ENCODE results near the gene IL11RA. TPM values are rescaled to one million over a fixed set of nuclear protein-coding genes. Genes with fewer than 3 reads are reported as not detected.

The IL11RA gene
- total and polyA plus RNA-seq, 2 of the 8 experiments (the other 6 are each of a cell fraction or from before 2014, with no cell fraction given), result 5.5 to 9.1 TPM

DNA sequence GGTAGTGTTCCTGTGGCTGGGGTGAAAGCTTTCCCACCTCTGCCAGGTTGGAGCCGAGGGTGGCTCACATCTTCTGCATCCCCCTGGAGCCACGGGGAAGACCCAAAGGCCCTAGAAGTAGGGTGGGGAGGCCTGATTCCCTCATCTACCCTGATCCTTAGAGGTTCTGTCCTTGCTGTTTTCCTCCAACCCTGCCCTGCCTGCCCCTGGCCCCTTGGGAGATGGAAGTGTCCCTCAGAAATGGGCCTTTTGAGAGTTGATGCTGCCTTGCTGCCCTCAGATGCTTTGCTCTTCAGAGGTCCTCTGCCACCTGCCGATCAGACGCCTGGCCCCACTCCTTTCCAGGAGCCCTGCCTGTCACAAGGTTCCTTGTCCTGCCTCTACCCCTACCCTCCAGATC is 32.8 kb downstream of the IL11RA start:
- Histone ChIP-seq H4K8ac (ENCODE audit: extremely low read depth, insufficient read depth, low read length) (no peak overlapping the region), H2BK12ac (ENCODE audit: low read depth, low read length) (no peak overlapping the region), H2BK20ac (ENCODE audit: low read length) (no peak overlapping the region), H4K91ac (replicated peaks; ENCODE audit: insufficient read length, low read length) (no peak overlapping the region), H3K9me3 (ENCODE audit: insufficient read depth in 2 of 2, low read depth in 1 of 2, low read length in 1 of 2) (no peaks in the 10 kb centered on the region), H2BK15ac (ENCODE audit: low read length) (no peak overlapping the region), H3K23ac (ENCODE audit: insufficient read length) (no peak overlapping the region), H3K79me2 (ENCODE audit: control insufficient read depth in 1 of 2, insufficient read depth in 2 of 2, low read length in 2 of 2) (no peaks in the 10 kb centered on the region), H3K27ac (ENCODE audit: low read depth, low read length) (no peak overlapping the region), H2AFZ (ENCODE audit: low read length) (no peak overlapping the region), H3K4me3 (ENCODE audit: extremely low read depth in 1 of 4, insufficient read depth in 2 of 4, low read depth in 3 of 4, low read length in 4 of 4) (no peak overlapping the region), H3K18ac (ENCODE audit: extremely low read depth, low read length) (no peak overlapping the region), H3K4ac (replicated peaks; ENCODE audit: insufficient read length, low read depth, low read length) (no peak overlapping the region), H3K23me2 (ENCODE audit: low read depth, low read length) (no peaks in the 10 kb centered on the region; the same call in 1 of the 2 replicates), H2BK5ac (ENCODE audit: low read depth, low read length) (no peak overlapping the region), H2BK120ac (replicated peaks; ENCODE audit: low read depth, low read length) (no peak overlapping the region), H3K27me3 (replicated peaks in 1 of 4; ENCODE audit: control insufficient read depth in 3 of 4, extremely low read depth in 1 of 4, insufficient read depth in 3 of 4, low read length in 3 of 4) (no peaks in the 10 kb centered on the region), H3K36me3 (ENCODE audit: control insufficient read depth in 2 of 4, insufficient read depth in 4 of 4, low read length in 3 of 4) (no peaks in the 10 kb centered on the region), H3K79me1 (ENCODE audit: low read depth, low read length) (no peaks in the 10 kb centered on the region), H3K56ac (replicated peaks; ENCODE audit: insufficient read length, low read depth, low read length) (no peak overlapping the region), H4K20me1 (replicated peaks in 1 of 2; ENCODE audit: control insufficient read depth in 1 of 2, insufficient read depth in 2 of 2, low read length in 2 of 2) (no peaks in the 10 kb centered on the region), H2AK5ac (ENCODE audit: low read depth, low read length) (no peak overlapping the region), H3K14ac (ENCODE audit: insufficient read length) (no peak overlapping the region), H3K9ac (replicated peaks in 1 of 4; ENCODE audit: extremely low read depth in 1 of 4, low read depth in 3 of 4, low read length in 3 of 4) (no peak overlapping the region), H3K4me2 (ENCODE audit: insufficient read depth in 1 of 2, low read depth in 2 of 2, low read length in 2 of 2) (no peak overlapping the region), H4K5ac (ENCODE audit: insufficient read length, low read depth, low read length) (no peak overlapping the region), H3K4me1 (replicated peaks in 1 of 4; ENCODE audit: control insufficient read depth in 3 of 4, insufficient read depth in 4 of 4, low read length in 3 of 4) (peaks cover 0 to 3% (median 1%) of the 10 kb centered on the region in 4 experiments; a peak in 2 of 7 replicates)
- DNase-seq (ENCODE audit: low read depth in 1 of 2, low spot score in 2 of 2) (no peak), FAIRE-seq (no peak)
- CTCF ChIA-PET (ENCODE audit: partially characterized antibody), result interaction anchor here (1.0 to 12.6 kb wide), 4 partner anchors 10 to 16 kb away, joined by 4 to 147 read pairs (median 22); no protein-coding TSS in a partner anchor
- POLR2A ChIA-PET (ENCODE audit: partially characterized antibody), result no interaction called here
- TF ChIP-seq SP4 (IDR thresholded peaks at IDR 0.05; ENCODE audit: low read length) (no peak), POU5F1 (IDR thresholded peaks at IDR 0.05; ENCODE audit: low read depth, low read length) (no peak), RFX5 (IDR thresholded peaks at IDR 0.05; ENCODE audit: borderline replicate concordance, low read depth, low read length) (no peak), EGR1 (IDR thresholded peaks at IDR 0.05; ENCODE audit: borderline replicate concordance, low read depth, low read length) (no peak), TAF7 (optimal IDR thresholded peaks at IDR 0.05; ENCODE audit: borderline replicate concordance, low read depth, low read length) (no peak), CEBPB (IDR thresholded peaks at IDR 0.05; ENCODE audit: low read depth, low read length) (no peak), SRF (IDR thresholded peaks at IDR 0.05; ENCODE audit: low read depth, low read length) (no peak), TEAD4 (IDR thresholded peaks at IDR 0.05; ENCODE audit: low read depth, low read length) (no peak)
- TF ChIP-seq, protein P1, sequence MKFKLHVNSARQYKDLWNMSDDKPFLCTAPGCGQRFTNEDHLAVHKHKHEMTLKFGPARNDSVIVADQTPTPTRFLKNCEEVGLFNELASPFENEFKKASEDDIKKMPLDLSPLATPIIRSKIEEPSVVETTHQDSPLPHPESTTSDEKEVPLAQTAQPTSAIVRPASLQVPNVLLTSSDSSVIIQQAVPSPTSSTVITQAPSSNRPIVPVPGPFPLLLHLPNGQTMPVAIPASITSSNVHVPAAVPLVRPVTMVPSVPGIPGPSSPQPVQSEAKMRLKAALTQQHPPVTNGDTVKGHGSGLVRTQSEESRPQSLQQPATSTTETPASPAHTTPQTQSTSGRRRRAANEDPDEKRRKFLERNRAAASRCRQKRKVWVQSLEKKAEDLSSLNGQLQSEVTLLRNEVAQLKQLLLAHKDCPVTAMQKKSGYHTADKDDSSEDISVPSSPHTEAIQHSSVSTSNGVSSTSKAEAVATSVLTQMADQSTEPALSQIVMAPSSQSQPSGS (IDR thresholded peaks at IDR 0.05; ENCODE audit: low read length), result no peak
- TF ChIP-seq, protein P2, sequence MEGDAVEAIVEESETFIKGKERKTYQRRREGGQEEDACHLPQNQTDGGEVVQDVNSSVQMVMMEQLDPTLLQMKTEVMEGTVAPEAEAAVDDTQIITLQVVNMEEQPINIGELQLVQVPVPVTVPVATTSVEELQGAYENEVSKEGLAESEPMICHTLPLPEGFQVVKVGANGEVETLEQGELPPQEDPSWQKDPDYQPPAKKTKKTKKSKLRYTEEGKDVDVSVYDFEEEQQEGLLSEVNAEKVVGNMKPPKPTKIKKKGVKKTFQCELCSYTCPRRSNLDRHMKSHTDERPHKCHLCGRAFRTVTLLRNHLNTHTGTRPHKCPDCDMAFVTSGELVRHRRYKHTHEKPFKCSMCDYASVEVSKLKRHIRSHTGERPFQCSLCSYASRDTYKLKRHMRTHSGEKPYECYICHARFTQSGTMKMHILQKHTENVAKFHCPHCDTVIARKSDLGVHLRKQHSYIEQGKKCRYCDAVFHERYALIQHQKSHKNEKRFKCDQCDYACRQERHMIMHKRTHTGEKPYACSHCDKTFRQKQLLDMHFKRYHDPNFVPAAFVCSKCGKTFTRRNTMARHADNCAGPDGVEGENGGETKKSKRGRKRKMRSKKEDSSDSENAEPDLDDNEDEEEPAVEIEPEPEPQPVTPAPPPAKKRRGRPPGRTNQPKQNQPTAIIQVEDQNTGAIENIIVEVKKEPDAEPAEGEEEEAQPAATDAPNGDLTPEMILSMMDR (IDR thresholded peaks at IDR 0.05; ENCODE audit: control extremely low read depth in 1 of 3, insufficient read depth in 1 of 3, low read depth in 1 of 3, low read length in 3 of 3), result no peak
- 94% methylated on average over 4 of the region's 4 CpGs; no CpG with 5 or more reads in 1 of the 2 experiments for WGBS, 2 experiments (ENCODE audit: extremely low coverage in 1 of 2, insufficient coverage in 1 of 2, insufficient read length in 1 of 2, insufficient replicate concordance in 2 of 2, low coverage in 1 of 2, low lambda C conversion rate in 2 of 2, missing lambda C conversion rate in 1 of 2)

Data from H1 (cell line).